ENCODE measurements around the gene MPHOSPH9.

DNA sequence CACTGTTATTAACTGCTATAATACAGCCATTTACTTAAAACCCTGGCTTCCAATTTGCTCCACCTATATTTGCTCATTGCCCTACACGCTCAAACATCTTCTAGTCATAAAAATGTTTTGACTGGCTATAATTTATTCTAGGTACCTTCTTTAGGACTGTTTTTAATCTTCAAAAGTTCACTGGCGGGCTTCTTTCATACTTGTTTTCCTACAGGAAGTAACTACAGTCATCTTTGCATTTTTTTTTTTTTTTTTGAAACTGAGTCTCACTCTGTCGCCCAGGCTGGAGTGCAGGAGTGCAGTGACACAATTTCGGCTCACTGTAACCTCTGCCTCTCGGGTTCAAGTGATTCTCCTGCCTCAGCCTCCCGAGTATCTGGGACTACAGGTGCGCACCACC, 32.5 kb downstream of the MPHOSPH9 start:
- TF ChIP-seq, protein P1, sequence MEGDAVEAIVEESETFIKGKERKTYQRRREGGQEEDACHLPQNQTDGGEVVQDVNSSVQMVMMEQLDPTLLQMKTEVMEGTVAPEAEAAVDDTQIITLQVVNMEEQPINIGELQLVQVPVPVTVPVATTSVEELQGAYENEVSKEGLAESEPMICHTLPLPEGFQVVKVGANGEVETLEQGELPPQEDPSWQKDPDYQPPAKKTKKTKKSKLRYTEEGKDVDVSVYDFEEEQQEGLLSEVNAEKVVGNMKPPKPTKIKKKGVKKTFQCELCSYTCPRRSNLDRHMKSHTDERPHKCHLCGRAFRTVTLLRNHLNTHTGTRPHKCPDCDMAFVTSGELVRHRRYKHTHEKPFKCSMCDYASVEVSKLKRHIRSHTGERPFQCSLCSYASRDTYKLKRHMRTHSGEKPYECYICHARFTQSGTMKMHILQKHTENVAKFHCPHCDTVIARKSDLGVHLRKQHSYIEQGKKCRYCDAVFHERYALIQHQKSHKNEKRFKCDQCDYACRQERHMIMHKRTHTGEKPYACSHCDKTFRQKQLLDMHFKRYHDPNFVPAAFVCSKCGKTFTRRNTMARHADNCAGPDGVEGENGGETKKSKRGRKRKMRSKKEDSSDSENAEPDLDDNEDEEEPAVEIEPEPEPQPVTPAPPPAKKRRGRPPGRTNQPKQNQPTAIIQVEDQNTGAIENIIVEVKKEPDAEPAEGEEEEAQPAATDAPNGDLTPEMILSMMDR (IDR thresholded peaks at IDR 0.05) = no peak
- TF ChIP-seq, protein P2, sequence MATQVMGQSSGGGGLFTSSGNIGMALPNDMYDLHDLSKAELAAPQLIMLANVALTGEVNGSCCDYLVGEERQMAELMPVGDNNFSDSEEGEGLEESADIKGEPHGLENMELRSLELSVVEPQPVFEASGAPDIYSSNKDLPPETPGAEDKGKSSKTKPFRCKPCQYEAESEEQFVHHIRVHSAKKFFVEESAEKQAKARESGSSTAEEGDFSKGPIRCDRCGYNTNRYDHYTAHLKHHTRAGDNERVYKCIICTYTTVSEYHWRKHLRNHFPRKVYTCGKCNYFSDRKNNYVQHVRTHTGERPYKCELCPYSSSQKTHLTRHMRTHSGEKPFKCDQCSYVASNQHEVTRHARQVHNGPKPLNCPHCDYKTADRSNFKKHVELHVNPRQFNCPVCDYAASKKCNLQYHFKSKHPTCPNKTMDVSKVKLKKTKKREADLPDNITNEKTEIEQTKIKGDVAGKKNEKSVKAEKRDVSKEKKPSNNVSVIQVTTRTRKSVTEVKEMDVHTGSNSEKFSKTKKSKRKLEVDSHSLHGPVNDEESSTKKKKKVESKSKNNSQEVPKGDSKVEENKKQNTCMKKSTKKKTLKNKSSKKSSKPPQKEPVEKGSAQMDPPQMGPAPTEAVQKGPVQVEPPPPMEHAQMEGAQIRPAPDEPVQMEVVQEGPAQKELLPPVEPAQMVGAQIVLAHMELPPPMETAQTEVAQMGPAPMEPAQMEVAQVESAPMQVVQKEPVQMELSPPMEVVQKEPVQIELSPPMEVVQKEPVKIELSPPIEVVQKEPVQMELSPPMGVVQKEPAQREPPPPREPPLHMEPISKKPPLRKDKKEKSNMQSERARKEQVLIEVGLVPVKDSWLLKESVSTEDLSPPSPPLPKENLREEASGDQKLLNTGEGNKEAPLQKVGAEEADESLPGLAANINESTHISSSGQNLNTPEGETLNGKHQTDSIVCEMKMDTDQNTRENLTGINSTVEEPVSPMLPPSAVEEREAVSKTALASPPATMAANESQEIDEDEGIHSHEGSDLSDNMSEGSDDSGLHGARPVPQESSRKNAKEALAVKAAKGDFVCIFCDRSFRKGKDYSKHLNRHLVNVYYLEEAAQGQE (IDR thresholded peaks at IDR 0.05; ENCODE audit: insufficient read depth in 1 of 2, low read depth in 2 of 2, low read length in 1 of 2) = no peak
- TF ChIP-seq SIN3A (IDR thresholded peaks at IDR 0.05; ENCODE audit: borderline replicate concordance, insufficient read depth, low read depth, low read length) = no peak
